Ovary (tissue), 9 donors: ENCODE results near the gene HSD17B14. TPM values are rescaled to one million over a fixed set of nuclear protein-coding genes. Genes with fewer than 3 reads are reported as not detected.
"Not testable (repeated sequence)": the region's sequence is repeated elsewhere in the genome, so short reads cannot be mapped to it uniquely, and the experiment has no call there.

ENCODE experiments used
- DNase-seq, 5 donors: peaks; one replicate each; pipeline ENCODE4 v3.0.0-alpha.2; 2019 to 2020
- H3K27ac ChIP-seq, 2 donors: fragments of 200-600 bp; one replicate each; pipeline versions ENCODE4 v1.5.1 to v1.8.0; 2019 to 2022
- H3K27me3 ChIP-seq: fragments of 200-600 bp; one replicate; pipeline ENCODE4 v1.8.0; 2022
- H3K36me3 ChIP-seq: fragments of 200-600 bp; sonication (generic); one replicate; pipeline ENCODE4 v1.5.1; 2019
- H3K4me1 ChIP-seq: one replicate; pipeline ENCODE4 v1.8.1; 2013; ENCODE audit warnings: mild to moderate bottlenecking, moderate library complexity; ENCODE audit not compliant: insufficient read depth
- H3K4me3 ChIP-seq: fragments of 200-600 bp; sonication (generic); one replicate; pipeline ENCODE4 v1.5.1; 2017
- H3K9me3 ChIP-seq, 2 donors: fragments of 200-600 bp in 1 of 2; sonication (generic) in 1 of 2; one replicate each; pipeline versions ENCODE4 v1.5.1 to v1.8.1; 2013 to 2019; ENCODE audit warnings: mild to moderate bottlenecking in 1 of 2, moderate library complexity in 1 of 2
- EP300 ChIP-seq: sonication (generic); formaldehyde crosslinking; IDR thresholded peaks from one replicate; pipeline ENCODE4 v1.6.1; 2017; ENCODE audit warnings: antibody characterized with exemption
- POLR2A ChIP-seq: fragments of 450-650 bp; IDR thresholded peaks from one replicate; pipeline ENCODE4 v1.6.1; 2017; ENCODE audit warnings: antibody characterized with exemption, mild to moderate bottlenecking, moderate library complexity
- WGBS, 3 donors: extraction: QIAGEN DNeasy Blood & Tissue Kit in 1 of 3; methylation state at CpG; one replicate each; pipeline versions ENCODE4 v1.1.5 to v1.1.7; 2013 to 2017; 5-methylcytosine and 5-hydroxymethylcytosine counted together
- intact Hi-C, 4 donors: fragments of 100-400 bp; cut with DNase I; formaldehyde crosslinking; loops; one replicate each; pipeline versions ENCODE4 v1.11.0 to v1.15.1; 2022 to 2023
- polyA plus RNA-seq, 2 donors: library from polyadenylated mRNA; stranded (reverse); fragments of 200-250 nt in 1 of 2; fragments of 350-450 nt in 1 of 2; fragmentation: Illumina TruSeq in 1 of 2; extraction: RNeasy Lipid Tissue Mini Kit (QIAGEN cat#74804) in 1 of 2; gene quantifications; one replicate each; pipeline ENCODE4 v1.2.3, GENCODE V29; 2013 to 2014
- total RNA-seq, 7 donors: library from RNA; depleted of rRNA in 2 of 7; stranded (reverse); fragments of >200 nt in 2 of 7; fragmentation: NEBNext Ultra II Directional in 3 of 7; extraction: Animal tissue kit (Norgen Biotek cat#: 25700) in 3 of 7; gene quantifications; one replicate each; pipeline versions ENCODE4 v1.1.0 to v1.2.4, GENCODE V29; 2016 to 2023
- TF ChIP-seq, protein P1 (sequence below), 3 donors: fragments of 450-650 bp in 2 of 3; fragments of 200-600 bp in 1 of 3; IDR thresholded peaks; one replicate each; pipeline versions ENCODE4 v1.5.1 to v1.8.0; 2016 to 2022; ENCODE audit warnings: antibody characterized with exemption in 3 of 3, mild to moderate bottlenecking in 1 of 3
- donor health status: DM: no; HTN: no; CAD: no; lungs with moderate emphysema.
- donor health status: DM: no; HTN: no; CAD: no.
- donor health status: Bipolar disorder and iron deficiency.
- donor health status: DM: yes; HTN: yes; CAD: no.
- donor health status: DM: no; HTN: no; CAD: no.
- donor health status: DM: yes; HTN: yes; CAD: no.

The HSD17B14 gene
- total and polyA plus RNA-seq, 9 donors, result 10.6 to 82.8 (median 46.1) TPM

DNA sequence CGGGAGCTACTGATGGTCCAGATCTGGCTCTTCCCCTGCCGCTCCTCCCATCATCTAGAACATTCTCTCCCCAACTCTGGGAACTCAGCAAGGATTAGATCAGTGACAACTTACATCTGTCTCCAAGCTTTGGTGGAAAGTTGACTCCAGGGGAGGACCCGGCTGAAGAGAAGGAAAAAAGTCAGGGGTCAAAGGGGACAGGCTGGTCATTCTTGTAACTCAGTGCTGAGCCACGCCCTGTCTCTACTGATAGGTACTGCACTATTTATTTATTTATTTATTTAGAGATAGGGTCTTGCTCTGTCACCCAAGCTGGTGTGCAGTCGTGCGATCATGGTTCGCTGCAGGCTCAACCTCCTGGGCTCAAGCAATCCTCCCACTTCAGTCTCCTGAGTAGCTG, 17.8 kb upstream of the HSD17B14 start:
- no peaks in the 10 kb centered on the region for H3K36me3 ChIP-seq
- TF ChIP-seq POLR2A, result no peak
- no peak for TF ChIP-seq EP300
- TF ChIP-seq, protein P1, sequence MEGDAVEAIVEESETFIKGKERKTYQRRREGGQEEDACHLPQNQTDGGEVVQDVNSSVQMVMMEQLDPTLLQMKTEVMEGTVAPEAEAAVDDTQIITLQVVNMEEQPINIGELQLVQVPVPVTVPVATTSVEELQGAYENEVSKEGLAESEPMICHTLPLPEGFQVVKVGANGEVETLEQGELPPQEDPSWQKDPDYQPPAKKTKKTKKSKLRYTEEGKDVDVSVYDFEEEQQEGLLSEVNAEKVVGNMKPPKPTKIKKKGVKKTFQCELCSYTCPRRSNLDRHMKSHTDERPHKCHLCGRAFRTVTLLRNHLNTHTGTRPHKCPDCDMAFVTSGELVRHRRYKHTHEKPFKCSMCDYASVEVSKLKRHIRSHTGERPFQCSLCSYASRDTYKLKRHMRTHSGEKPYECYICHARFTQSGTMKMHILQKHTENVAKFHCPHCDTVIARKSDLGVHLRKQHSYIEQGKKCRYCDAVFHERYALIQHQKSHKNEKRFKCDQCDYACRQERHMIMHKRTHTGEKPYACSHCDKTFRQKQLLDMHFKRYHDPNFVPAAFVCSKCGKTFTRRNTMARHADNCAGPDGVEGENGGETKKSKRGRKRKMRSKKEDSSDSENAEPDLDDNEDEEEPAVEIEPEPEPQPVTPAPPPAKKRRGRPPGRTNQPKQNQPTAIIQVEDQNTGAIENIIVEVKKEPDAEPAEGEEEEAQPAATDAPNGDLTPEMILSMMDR (IDR thresholded peaks at IDR 0.05), result no peak
- no peak overlapping the region for H3K27ac ChIP-seq
- DNase-seq, result no peak
- H3K4me3 ChIP-seq, result no peak overlapping the region
- 82 to 86% (median 84%) methylated on average over 7 of the region's 7 CpGs for WGBS, 3 donors
- intact Hi-C loops, result no loop called here
- H3K27me3 ChIP-seq, result no peaks in the 10 kb centered on the region
- H3K4me1 ChIP-seq, result no peaks in the 10 kb centered on the region
- no peaks in the 10 kb centered on the region for H3K9me3 ChIP-seq

DNA sequence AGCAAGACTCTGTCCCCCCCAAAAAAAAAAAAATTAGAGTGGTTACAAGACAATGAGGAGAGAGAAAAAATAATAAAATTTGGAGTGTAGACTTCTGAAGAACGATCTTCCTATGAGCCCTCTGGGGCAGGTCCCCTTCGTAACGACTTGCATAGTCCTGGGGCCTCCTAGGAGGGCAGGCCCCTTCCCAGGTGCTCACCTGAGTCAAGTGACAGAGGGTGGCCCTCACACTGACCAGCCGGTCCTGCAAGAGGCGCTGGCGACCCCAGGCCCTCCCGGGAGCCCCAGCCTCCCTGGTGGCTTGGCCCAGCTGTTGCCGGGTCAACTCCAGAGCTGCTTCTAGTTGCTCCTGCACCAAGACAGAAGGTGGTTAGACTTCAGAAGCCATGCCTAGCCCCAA, 17.2 kb upstream of the HSD17B14 start:
- DNase-seq, result no peak

DNA sequence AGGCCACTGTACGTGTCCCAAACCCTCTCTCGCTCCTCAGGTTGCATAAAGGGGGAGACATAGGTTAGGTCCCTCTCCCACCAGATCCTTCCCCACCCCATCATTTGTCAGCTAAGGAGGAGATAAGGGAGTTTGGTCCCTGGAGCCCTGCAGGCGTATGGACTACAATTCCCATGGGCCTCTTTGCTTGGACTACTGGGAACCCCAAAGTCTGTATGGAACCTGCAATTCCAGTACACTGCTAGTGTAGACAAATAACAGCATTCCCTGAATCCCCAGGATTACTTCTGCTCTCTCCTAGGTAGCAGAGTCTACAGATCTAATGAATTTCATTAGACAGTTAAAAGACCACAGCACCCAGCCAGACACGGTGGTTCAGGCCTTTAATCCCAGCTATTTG, 16.0 kb upstream of the HSD17B14 start:
- no peak overlapping the region for H3K27ac ChIP-seq

More for the DNA sequence above, 17.2 kb upstream of the HSD17B14 start:
- Histone ChIP-seq H3K4me1 (no peaks in the 10 kb centered on the region), H3K27ac (no peak overlapping the region), H3K9me3 (no peaks in the 10 kb centered on the region), H3K27me3 (no peaks in the 10 kb centered on the region), H3K36me3 (no peaks in the 10 kb centered on the region), H3K4me3 (no peak overlapping the region)
- TF ChIP-seq POLR2A (no peak), EP300 (no peak)
- TF ChIP-seq, protein P1 (IDR thresholded peaks at IDR 0.05), result no peak
- intact Hi-C loops, result no loop called here
- WGBS, 3 donors, result 78 to 89% (median 88%) methylated on average over 8 of the region's 8 CpGs

DNA sequence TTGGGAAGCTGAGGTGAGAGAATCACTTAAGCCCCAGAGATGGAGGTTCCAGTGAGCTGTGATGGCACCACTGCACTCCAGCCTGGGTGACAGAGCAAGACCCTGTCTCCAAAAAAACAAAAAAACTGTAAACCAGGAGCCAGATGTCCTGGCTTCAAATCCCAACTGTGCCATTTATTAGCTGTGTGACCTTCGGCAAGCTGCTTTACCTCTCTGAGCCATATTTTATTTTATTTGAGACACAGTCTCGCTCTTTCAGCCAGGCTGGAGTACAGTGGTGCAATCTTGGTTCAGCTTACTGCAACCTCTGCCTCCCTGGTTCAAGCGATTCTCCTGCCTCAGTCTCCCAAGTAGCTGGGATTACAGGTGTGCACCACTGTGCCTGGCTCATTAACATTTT, 10.4 kb upstream of the HSD17B14 start:
- intact Hi-C loops, result not testable (repeated sequence)
- 93 to 100% (median 96%) methylated on average over 3 of the region's 3 CpGs for WGBS, 3 donors

More for the DNA sequence above, 16.0 kb upstream of the HSD17B14 start:
- WGBS, 3 donors, result 90 to 94% (median 93%) methylated on average over 4 of the region's 4 CpGs
- intact Hi-C loops, result no loop called here
- no peaks in the 10 kb centered on the region for H3K9me3 ChIP-seq
- H3K4me3 ChIP-seq, result no peak overlapping the region
- TF ChIP-seq, protein P1 (IDR thresholded peaks at IDR 0.05), result no peak
- TF ChIP-seq POLR2A (no peak), EP300 (no peak)
- no peaks in the 10 kb centered on the region for H3K27me3 ChIP-seq
- no peak for DNase-seq
- H3K4me1 ChIP-seq, result no peaks in the 10 kb centered on the region
- H3K36me3 ChIP-seq, result no peaks in the 10 kb centered on the region

DNA sequence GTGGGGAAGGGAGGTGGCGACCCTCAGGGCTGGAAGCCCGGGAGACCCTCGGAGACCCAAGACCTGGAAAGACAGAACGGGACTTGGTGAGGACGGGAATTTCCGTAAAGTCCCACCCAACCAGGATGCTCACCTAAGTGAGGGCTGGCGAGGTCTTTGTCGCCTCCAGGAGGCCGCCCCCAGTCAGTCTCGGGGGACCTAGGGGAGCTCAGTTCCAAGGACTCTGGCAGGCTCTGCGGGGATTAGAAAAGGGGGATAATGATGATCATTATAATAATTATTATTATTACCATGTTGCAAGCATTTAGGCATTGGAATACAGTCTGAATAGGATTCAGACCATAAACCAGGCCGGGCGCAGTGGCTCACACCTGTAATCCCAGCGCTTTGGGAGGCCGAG, 9.1 kb upstream of the HSD17B14 start:
- no peak overlapping the region for H3K27ac ChIP-seq
- no peaks in the 10 kb centered on the region for H3K9me3 ChIP-seq
- intact Hi-C loops, result no loop called here
- no peak for DNase-seq
- no peak overlapping the region for H3K4me3 ChIP-seq
- H3K27me3 ChIP-seq, result no peaks in the 10 kb centered on the region
- H3K4me1 ChIP-seq, result no peaks in the 10 kb centered on the region
- TF ChIP-seq POLR2A, result no peak
- no peak for TF ChIP-seq EP300
- TF ChIP-seq, protein P1 (IDR thresholded peaks at IDR 0.05), result no peak
- no peaks in the 10 kb centered on the region for H3K36me3 ChIP-seq
- 91 to 96% (median 93%) methylated on average over 15 of the region's 15 CpGs for WGBS, 3 donors

More for the DNA sequence above, 10.4 kb upstream of the HSD17B14 start:
- H3K4me3 ChIP-seq, H3K9me3 ChIP-seq, H3K36me3 ChIP-seq, DNase-seq, H3K27me3 ChIP-seq, H3K27ac ChIP-seq, H3K4me1 ChIP-seq: not testable (repeated sequence)
